Measurements from ENCODE around the gene EFCAB5. TPM values are rescaled to one million over a fixed set of nuclear protein-coding genes. Genes with fewer than 3 reads are reported as not detected.
"Not testable (repeated sequence)": the region's sequence is repeated elsewhere in the genome, so short reads cannot be mapped to it uniquely, and the experiment has no call there.

EFCAB5 gene
- total RNA-seq, 2 experiments from 2014 or later = 0.46 to 1.1 TPM

DNA sequence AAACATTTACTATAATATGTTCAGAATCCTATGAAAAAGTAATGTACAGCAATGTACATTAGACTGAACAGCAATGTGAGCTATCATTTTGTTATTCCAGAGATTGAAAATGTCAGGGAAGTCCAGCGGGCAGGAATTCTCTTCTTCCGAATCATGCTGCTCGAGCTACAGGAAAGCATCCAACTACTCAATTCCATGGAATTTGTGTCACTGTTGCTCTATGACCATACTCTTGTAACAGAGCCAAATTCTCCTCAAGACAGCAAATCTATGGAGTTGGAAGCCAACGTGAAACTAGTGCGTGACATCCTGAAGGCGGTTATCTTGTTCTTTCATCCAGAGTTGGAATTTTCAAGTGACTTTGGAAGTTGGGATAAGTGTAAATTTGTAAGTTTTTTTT lies 150.3 kb downstream of the EFCAB5 start:
- Mint-ChIP-seq H3K27ac (no peak overlapping the region), H3K4me1 (peaks cover 10% of the 10 kb centered on the region), H3K36me3 (no peaks in the 10 kb centered on the region), H3K27me3 (peaks cover 20% of the 10 kb centered on the region), H3K9me3 (no peaks in the 10 kb centered on the region), H3K4me3 (no peak overlapping the region)
- DNase-seq = no peak

DNA sequence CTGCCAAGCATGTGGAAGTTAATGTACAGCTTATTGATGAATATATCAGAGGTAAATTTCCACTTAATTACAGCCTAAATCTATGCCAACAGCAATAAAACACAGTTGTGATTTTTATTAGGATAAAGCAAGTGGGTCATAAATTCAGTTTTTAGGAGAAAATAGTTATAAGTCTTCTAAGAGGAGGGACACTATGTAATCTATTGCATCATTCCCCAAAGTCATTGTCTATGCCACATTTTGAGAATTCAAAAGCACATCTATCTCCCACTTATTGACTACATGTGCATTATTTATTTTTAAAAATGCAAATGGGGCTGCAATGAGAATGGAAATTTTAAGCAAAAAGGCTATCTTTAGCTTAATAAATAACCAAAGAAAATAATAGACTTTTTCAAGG lies 151.5 kb downstream of the EFCAB5 start:
- H3K9me3 Mint-ChIP-seq = no peaks in the 10 kb centered on the region
- DNase-seq = no peak
- peaks cover 20% of the 10 kb centered on the region for H3K27me3 Mint-ChIP-seq
- peaks cover 10% of the 10 kb centered on the region for H3K4me1 Mint-ChIP-seq
- no peak overlapping the region for H3K4me3 Mint-ChIP-seq
- H3K27ac Mint-ChIP-seq = no peak overlapping the region
- H3K36me3 Mint-ChIP-seq = no peaks in the 10 kb centered on the region

- peaks cover 10% of the 10 kb centered on the region for H3K4me1 Mint-ChIP-seq
- H3K4me3 Mint-ChIP-seq = no peak overlapping the region
- H3K27me3 Mint-ChIP-seq = peaks cover 20% of the 10 kb centered on the region
- no peaks in the 10 kb centered on the region for H3K9me3 Mint-ChIP-seq
- no peaks in the 10 kb centered on the region for H3K36me3 Mint-ChIP-seq
- H3K27ac Mint-ChIP-seq = no peak overlapping the region
- DNase-seq = peak; percentile 39
Measured at GRCh38 chr17:30093463-30094147, 152.2 kb downstream of the EFCAB5 start.

- H3K27me3 Mint-ChIP-seq = peaks cover 20% of the 10 kb centered on the region
- DNase-seq = no peak
- H3K9me3 Mint-ChIP-seq = no peaks in the 10 kb centered on the region
- H3K4me3 Mint-ChIP-seq = no peak overlapping the region
- H3K4me1 Mint-ChIP-seq = peaks cover 10% of the 10 kb centered on the region
- H3K27ac Mint-ChIP-seq = no peak overlapping the region
- H3K36me3 Mint-ChIP-seq = no peaks in the 10 kb centered on the region
Measured at GRCh38 chr17:30095507-30096244, 154.2 kb downstream of the EFCAB5 start.

DNA sequence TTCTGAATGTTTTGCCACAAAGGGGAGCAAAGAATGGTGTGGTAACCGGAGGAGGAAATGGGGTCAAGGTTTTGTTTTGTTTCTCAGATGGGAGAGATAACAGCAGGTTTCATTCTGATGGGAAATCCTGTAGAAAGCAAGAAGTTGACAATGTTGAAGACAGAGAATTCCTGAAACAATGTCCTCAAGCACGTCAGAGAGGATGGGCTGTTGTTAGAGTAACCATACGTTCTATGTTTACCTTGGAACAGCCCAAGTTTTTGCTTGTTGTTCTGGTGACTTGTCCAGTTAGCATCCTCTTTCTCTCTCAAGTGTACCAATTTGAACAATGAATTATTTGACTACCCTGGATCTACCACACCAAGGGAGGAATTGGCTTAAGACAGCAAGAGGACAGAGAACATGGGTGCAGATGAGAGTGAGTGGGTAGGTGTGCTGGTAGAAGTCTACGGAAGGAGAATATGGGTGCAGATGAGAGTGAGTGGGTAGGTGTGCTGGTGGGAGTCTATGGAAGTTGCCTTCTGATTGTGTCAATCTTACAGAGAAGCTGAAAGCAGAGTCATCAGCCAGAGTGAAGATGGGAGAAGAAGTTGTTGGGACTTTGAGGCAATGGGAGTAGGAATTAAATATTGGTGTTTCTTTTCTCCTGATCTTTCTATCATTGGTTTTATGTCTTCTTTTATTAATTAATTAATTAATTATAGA lies 160.4 kb downstream of the EFCAB5 start:
- peaks cover 6% of the 10 kb centered on the region for H3K4me1 Mint-ChIP-seq
- H3K36me3 Mint-ChIP-seq = no peaks in the 10 kb centered on the region
- no peak for DNase-seq
- H3K9me3 Mint-ChIP-seq = no peaks in the 10 kb centered on the region
- H3K27ac Mint-ChIP-seq = no peak overlapping the region
- no peak overlapping the region for H3K4me3 Mint-ChIP-seq
- peaks cover 12% of the 10 kb centered on the region for H3K27me3 Mint-ChIP-seq

DNA sequence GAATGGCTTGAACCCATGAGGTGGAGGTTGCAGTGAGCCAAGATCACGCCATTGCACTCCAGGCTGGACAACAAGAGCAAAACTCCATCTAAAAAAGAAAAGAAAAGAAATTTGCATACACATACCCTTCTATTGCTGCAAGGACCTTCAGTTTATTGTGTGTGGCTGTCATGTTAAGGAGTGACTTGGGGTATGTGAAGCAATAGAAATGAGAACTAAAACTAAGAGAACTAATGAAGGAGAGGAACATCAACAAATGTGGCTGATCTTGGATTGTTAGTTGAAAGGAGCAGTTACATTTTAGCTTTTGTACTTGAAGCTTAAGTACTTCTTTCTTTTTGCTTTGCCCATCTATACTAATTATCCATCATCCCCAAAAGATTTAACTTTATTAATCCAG lies 162.5 kb downstream of the EFCAB5 start:
- Mint-ChIP-seq H3K36me3 (no peaks in the 10 kb centered on the region), H3K27ac (no peak overlapping the region), H3K4me1 (peaks cover 6% of the 10 kb centered on the region), H3K4me3 (no peak overlapping the region), H3K27me3 (peaks cover 15% of the 10 kb centered on the region), H3K9me3 (no peaks in the 10 kb centered on the region)
- no peak for DNase-seq

DNA sequence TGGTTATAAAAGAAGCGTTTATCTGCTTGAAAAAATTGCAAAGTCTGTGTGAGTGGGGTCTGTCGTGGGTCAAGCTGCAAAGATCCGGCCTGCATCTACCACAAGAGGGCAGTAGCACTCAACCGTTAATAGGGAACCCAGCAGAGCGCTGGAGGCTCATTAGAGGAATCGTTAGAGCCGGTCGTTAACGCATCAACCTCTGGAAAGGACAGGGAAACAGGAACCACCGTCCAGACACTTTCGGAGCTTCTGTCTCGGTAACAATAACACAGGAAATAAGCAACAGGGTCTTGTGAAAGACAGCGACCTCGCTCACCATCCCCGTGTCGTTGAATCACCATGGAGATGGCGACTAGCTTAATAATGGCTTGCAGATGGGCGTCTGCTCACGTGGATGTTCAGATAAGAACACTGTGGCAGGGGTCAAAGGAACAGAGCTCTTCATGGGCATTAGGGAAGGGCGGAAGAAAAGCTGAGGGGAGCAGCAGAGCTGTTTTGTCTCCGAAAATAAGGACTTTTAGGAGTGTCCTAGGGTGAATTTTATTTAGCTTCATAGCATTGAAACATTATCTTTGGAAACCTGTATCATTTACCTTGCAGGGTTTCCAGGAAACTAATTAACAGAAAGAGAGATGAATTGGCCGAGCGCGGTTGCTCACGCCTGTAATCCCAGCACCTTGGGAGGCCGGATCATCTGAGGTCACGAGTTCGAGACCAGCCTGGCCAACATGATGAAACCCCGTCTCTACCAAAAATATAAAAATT lies 163.3 kb downstream of the EFCAB5 start:
- Mint-ChIP-seq H3K27me3 (peaks cover 17% of the 10 kb centered on the region), H3K9me3 (no peaks in the 10 kb centered on the region), H3K4me1 (peaks cover 6% of the 10 kb centered on the region), H3K36me3 (no peaks in the 10 kb centered on the region), H3K4me3 (peak overlapping the region; percentile 80), H3K27ac (no peak overlapping the region)
- peak; percentile 65 for DNase-seq

- Mint-ChIP-seq H3K9me3 (no peaks in the 10 kb centered on the region), H3K27ac (no peak overlapping the region), H3K4me1 (peaks cover 20% of the 10 kb centered on the region), H3K27me3 (peaks cover 11% of the 10 kb centered on the region), H3K4me3 (no peak overlapping the region), H3K36me3 (peaks cover 5% of the 10 kb centered on the region)
- DNase-seq = no peak
Measured at GRCh38 chr17:30112794-30113193, 171.4 kb downstream of the EFCAB5 start.

- peaks cover 24% of the 10 kb centered on the region for H3K4me1 Mint-ChIP-seq
- H3K4me3 Mint-ChIP-seq = no peak overlapping the region
- no peaks in the 10 kb centered on the region for H3K9me3 Mint-ChIP-seq
- H3K36me3 Mint-ChIP-seq = peaks cover 7% of the 10 kb centered on the region
- H3K27ac Mint-ChIP-seq = no peak overlapping the region
- DNase-seq = peak; percentile 20
- peaks cover 10% of the 10 kb centered on the region for H3K27me3 Mint-ChIP-seq
Measured at GRCh38 chr17:30113213-30113612, 171.8 kb downstream of the EFCAB5 start.

- H3K4me3 Mint-ChIP-seq = peak overlapping the region; percentile 95
- H3K36me3 Mint-ChIP-seq = peaks cover 26% of the 10 kb centered on the region
- no peaks in the 10 kb centered on the region for H3K27me3 Mint-ChIP-seq
- peak overlapping the region; percentile 98 for H3K27ac Mint-ChIP-seq
- DNase-seq = no peak
- H3K4me1 Mint-ChIP-seq = peaks cover 46% of the 10 kb centered on the region
- H3K9me3 Mint-ChIP-seq = no peaks in the 10 kb centered on the region
Measured at GRCh38 chr17:30116345-30116660, 174.9 kb downstream of the EFCAB5 start.

- DNase-seq = peak; percentile 94
- peaks cover 29% of the 10 kb centered on the region for H3K36me3 Mint-ChIP-seq
- H3K9me3 Mint-ChIP-seq = no peaks in the 10 kb centered on the region
- peaks cover 48% of the 10 kb centered on the region for H3K4me1 Mint-ChIP-seq
- peak within 1 kb of the TSS; percentile 95 for H3K4me3 Mint-ChIP-seq
- H3K27me3 Mint-ChIP-seq = no peaks in the 10 kb centered on the region
- H3K27ac Mint-ChIP-seq = peak within 1 kb of the TSS; percentile 98
Measured at GRCh38 chr17:30116661-30117551, 175.5 kb downstream of the EFCAB5 start, which contains the start of gene NSRP1. Gene NSRP1 (plus strand): TSS chr17:30116816. CDS start chr17:30116844, 28 bp downstream.

DNA sequence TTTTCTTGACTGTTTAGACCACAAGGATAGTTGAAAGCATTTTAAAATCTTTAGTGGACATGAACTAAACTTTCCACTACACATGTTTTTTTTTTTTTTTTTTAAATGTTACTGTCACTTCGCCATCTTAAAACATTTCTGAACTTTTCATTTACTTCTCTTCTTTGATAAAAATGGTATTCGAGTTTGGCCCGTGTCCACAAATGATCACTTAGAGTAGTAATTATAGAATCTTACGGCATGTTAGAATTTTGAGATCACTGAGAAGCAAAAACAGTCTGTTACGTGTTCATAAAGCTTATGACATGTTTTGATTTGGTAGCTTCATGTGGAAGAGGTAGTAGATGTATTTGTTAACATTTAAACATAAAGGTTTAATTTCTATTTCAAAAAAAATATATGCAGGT lies 176.2 kb downstream of the EFCAB5 start:
- DNase-seq = no peak
- Mint-ChIP-seq H3K4me3 (peak overlapping the region; percentile 95), H3K9me3 (no peaks in the 10 kb centered on the region), H3K4me1 (peaks cover 45% of the 10 kb centered on the region), H3K27me3 (no peaks in the 10 kb centered on the region), H3K36me3 (peaks cover 33% of the 10 kb centered on the region), H3K27ac (peak overlapping the region; percentile 98)

- H3K27ac Mint-ChIP-seq, H3K9me3 Mint-ChIP-seq, H3K27me3 Mint-ChIP-seq, DNase-seq: not testable (repeated sequence)
- Mint-ChIP-seq H3K4me1 (peaks cover 37% of the 10 kb centered on the region), H3K36me3 (peaks cover 34% of the 10 kb centered on the region), H3K4me3 (peak overlapping the region; percentile 95)
Measured at GRCh38 chr17:30118635-30119034, 177.2 kb downstream of the EFCAB5 start.

- Mint-ChIP-seq H3K27ac (peak overlapping the region; percentile 16), H3K27me3 (no peaks in the 10 kb centered on the region), H3K4me1 (peaks cover 43% of the 10 kb centered on the region), H3K9me3 (no peaks in the 10 kb centered on the region), H3K36me3 (peaks cover 24% of the 10 kb centered on the region), H3K4me3 (no peak overlapping the region)
- no peak for DNase-seq
Measured at GRCh38 chr17:30124273-30124796, 182.9 kb downstream of the EFCAB5 start.
